Measurements from ENCODE around the gene NKX6-2.

The NKX6-2 gene

DNA sequence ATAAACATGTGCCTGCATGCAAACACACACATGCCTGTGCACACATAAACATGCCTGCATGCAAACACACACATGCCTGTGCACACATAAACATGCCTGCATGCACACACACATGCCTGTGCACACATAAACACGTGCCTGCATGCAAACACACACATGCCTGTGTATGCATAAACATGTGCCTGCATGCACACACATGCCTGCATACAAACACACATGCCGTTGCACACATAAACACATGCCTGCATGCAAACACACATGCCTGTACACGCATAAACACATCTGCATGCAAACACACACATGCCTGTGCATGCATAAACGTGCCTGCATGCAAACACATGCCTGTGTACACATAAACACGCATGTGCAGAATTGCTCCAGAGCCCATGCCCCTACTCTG is 22.4 kb downstream of the NKX6-2 start:
- H3K27ac ChIP-seq = no peak overlapping the region
- TF ChIP-seq, protein P1, sequence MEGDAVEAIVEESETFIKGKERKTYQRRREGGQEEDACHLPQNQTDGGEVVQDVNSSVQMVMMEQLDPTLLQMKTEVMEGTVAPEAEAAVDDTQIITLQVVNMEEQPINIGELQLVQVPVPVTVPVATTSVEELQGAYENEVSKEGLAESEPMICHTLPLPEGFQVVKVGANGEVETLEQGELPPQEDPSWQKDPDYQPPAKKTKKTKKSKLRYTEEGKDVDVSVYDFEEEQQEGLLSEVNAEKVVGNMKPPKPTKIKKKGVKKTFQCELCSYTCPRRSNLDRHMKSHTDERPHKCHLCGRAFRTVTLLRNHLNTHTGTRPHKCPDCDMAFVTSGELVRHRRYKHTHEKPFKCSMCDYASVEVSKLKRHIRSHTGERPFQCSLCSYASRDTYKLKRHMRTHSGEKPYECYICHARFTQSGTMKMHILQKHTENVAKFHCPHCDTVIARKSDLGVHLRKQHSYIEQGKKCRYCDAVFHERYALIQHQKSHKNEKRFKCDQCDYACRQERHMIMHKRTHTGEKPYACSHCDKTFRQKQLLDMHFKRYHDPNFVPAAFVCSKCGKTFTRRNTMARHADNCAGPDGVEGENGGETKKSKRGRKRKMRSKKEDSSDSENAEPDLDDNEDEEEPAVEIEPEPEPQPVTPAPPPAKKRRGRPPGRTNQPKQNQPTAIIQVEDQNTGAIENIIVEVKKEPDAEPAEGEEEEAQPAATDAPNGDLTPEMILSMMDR (conservative IDR thresholded peaks at IDR 0.05) = no peak
- no peak for TF ChIP-seq ZFX (IDR thresholded peaks at IDR 0.05)

DNA sequence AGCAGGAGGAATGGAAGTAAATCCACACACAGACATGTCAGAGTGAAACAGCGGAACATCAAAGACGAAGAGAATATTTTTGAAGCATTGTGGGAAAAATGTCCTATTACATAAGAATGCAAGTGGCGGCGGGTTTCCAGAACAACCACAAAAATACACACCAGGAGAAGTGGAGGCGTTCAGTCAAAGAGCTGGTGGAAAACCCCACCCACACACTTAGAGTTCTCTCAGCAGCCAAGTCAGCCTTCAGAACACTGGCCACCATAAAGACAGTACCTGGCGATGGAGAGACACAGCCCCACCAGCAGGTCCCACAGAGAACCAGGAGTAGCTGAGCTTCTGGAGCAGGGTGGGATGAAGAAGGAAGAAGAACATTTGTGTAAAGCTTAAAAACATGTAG is 23.7 kb downstream of the NKX6-2 start:
- no peak overlapping the region for H3K27ac ChIP-seq
- TF ChIP-seq ZFX (IDR thresholded peaks at IDR 0.05) = no peak
- TF ChIP-seq, protein P1 (conservative IDR thresholded peaks at IDR 0.05) = no peak

DNA sequence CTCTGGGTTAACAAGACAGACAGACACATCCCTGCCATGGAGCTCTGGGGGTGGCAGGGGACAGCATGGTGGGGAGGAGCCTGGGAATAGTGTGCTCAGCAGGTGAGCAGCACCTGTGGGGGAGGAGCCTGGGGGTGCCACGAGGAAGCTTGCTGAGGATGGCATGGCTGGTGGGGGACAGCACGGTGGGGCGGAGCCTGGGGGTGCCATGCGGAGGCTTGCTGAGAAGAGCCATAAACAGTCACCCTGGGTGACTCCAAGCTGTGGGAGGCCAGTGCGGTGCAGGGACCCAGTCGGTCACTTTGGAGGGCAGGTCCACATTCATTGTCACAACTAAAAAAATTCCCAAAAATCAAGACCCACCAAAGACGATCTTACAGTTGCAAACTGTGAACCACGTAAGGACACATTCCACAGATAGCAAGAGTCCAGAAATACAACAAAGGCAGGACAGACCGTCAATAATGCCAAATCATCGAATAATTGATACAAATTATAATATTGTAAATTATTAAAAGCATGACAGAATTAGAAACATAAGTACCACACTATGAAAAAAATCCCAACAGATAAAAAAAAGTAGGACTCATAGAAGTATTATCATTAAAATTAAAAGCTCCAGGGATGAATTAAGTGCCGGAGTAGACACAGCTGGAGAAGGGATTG is 24.4 kb downstream of the NKX6-2 start:
- TF ChIP-seq ZFX (IDR thresholded peaks at IDR 0.05) = no peak
- TF ChIP-seq, protein P1 (conservative IDR thresholded peaks at IDR 0.05) = no peak
- H3K27ac ChIP-seq = no peak overlapping the region

DNA sequence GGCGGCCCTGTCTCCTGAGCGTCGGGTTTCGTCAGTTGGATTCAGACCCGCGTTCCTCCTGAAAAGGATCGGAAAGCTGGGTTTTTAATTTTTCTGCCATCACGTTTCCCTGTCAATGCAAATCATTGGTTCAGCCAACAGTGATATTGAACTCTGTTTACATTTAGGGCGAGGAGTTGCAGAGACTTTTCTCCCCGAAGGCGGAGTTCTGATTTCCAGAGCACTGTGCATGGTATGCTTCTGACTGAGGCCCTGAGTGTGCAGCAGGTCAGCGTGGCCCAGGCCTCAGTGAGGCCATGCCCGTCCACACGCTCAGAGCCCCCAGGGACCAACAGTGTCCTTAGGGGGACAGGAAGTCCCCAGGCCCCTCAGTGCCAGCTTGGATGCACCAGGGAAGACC is 27.1 kb downstream of the NKX6-2 start:
- H3K27ac ChIP-seq = no peak overlapping the region
- TF ChIP-seq, protein P1 (conservative IDR thresholded peaks at IDR 0.05) = no peak
- no peak for TF ChIP-seq ZFX (IDR thresholded peaks at IDR 0.05)

DNA sequence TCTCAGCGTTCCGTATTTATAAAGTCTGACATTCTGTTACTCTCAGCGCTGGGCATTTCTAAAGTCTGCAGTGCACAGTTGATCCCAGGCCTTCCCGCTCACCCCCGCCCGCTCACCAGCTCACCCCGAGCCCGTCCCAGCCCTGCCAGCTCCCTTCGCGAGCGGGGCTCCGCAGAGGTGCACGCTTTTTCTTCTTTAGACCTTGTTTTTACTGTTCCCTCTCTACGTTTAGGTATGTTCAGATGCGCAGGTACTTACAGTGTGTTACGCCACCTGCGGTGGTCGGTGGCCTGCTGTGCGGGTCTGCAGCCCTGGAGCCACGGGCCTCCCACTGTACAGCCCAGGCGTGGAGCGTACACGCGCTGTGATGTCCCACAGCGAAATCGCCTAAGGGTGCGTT is 28.8 kb downstream of the NKX6-2 start:
- no peak for TF ChIP-seq ZFX (IDR thresholded peaks at IDR 0.05)
- TF ChIP-seq, protein P1 (conservative IDR thresholded peaks at IDR 0.05) = no peak

DNA sequence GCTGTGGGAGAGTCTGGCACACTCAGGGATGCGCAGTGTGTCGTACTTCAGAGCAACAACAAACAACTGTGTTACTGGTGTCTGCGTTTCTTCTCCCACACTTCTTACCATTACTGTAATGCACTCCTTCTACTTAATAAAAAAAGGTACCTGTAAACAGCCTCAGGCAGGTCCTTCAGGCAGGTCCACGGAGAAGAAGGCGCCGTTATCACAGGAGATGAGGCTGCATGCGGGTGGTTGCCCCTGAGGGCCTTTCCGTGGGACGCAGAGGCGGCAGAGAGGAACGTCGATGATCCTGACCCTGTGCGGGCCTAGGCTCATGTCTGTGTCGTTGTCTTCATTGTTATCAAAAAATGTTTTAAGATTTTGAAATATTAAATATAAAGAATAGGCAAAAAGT is 29.4 kb downstream of the NKX6-2 start:
- TF ChIP-seq, protein P1 (conservative IDR thresholded peaks at IDR 0.05) = no peak
- TF ChIP-seq ZFX (IDR thresholded peaks at IDR 0.05) = no peak
- H3K27ac ChIP-seq = no peak overlapping the region

More for the DNA sequence above, 28.8 kb downstream of the NKX6-2 start:
- no peak overlapping the region for H3K27ac ChIP-seq

DNA sequence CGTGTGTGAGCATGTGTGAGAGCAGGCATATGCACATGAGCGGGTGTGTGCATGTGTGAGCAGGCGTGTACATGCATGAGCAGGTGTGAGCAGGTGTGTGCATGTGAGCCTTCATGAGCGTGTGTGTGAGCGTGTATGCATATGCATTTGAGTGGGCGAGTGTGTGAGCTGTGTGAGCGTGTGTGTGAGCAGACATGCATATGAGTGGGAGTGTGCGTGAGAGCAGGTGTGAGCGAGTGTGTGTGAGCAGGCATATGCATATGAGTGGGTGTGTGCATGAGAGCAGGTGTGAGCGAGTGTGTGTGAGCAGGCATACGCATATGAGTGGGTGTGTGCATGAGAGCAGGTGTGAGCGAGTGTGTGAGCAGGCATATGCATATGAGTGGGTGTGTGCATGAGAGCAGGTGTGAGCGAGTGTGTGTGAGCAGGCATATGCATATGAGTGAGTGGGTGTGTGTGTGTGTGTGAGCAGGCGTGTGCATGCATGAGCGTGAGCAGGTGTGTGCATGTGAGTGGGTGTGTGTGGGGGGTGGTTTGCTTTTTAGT is 30.7 kb downstream of the NKX6-2 start:
- TF ChIP-seq ZFX (IDR thresholded peaks at IDR 0.05) = no peak
- TF ChIP-seq, protein P1 (conservative IDR thresholded peaks at IDR 0.05) = no peak
- no peak overlapping the region for H3K27ac ChIP-seq

Data from C4-2B (cell line).